Suprapubic skin (tissue), 4 donors: Measurements from ENCODE around the gene ACTR1B.

Source experiments
- EP300 ChIP-seq: sonication (generic); formaldehyde crosslinking; IDR thresholded peaks from one replicate; pipeline ENCODE4 v1.6.1; 2017; ENCODE audit warnings: antibody characterized with exemption
- POLR2A ChIP-seq, 2 donors: fragments of 450-650 bp; IDR thresholded peaks; one replicate each; pipeline ENCODE4 v1.6.1; 2017; ENCODE audit warnings: antibody characterized with exemption in 2 of 2, mild to moderate bottlenecking in 2 of 2, moderate library complexity in 2 of 2
- POLR2AphosphoS5 ChIP-seq, 3 donors: sonication (generic); formaldehyde crosslinking; IDR thresholded peaks; one replicate each; pipeline ENCODE4 v1.6.1; 2017; ENCODE audit warnings: antibody characterized with exemption in 3 of 3
- TF ChIP-seq, protein P1 (sequence below), 2 donors: fragments of 200-600 bp in 1 of 2; fragments of 450-650 bp in 1 of 2; sonication (generic) in 1 of 2; IDR thresholded peaks; one replicate each; pipeline ENCODE4 v1.5.1; 2016 to 2019; ENCODE audit warnings: antibody characterized with exemption in 2 of 2, mild to moderate bottlenecking in 1 of 2, moderate library complexity in 1 of 2

GRCh38 chr2:97708048-97708380 lies 44.2 kb upstream of the ACTR1B start:
- TF ChIP-seq, protein P1, sequence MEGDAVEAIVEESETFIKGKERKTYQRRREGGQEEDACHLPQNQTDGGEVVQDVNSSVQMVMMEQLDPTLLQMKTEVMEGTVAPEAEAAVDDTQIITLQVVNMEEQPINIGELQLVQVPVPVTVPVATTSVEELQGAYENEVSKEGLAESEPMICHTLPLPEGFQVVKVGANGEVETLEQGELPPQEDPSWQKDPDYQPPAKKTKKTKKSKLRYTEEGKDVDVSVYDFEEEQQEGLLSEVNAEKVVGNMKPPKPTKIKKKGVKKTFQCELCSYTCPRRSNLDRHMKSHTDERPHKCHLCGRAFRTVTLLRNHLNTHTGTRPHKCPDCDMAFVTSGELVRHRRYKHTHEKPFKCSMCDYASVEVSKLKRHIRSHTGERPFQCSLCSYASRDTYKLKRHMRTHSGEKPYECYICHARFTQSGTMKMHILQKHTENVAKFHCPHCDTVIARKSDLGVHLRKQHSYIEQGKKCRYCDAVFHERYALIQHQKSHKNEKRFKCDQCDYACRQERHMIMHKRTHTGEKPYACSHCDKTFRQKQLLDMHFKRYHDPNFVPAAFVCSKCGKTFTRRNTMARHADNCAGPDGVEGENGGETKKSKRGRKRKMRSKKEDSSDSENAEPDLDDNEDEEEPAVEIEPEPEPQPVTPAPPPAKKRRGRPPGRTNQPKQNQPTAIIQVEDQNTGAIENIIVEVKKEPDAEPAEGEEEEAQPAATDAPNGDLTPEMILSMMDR (IDR thresholded peaks at IDR 0.05) = no peak
- TF ChIP-seq EP300 (no peak), POLR2AphosphoS5 (IDR thresholded peaks at IDR 0.05) (no peak), POLR2A (IDR thresholded peaks at IDR 0.05) (no peak)
